MCF 10A (cell line): Measurements from ENCODE around the gene KRT222. TPM values are rescaled to one million over a fixed set of nuclear protein-coding genes. Genes with fewer than 3 reads are reported as not detected.

Source experiments
- BruUV-seq: library from RNA; stranded (reverse); fragments of 400-500 nt; replicated peaks from 2 replicates; lab custom pipeline; 2021; lab: Mats Ljungman, UMichigan
- CTCF ChIA-PET: fragments of 300-600 bp; sonication (Branson Sonifier 250); formaldehyde crosslinking; extraction: SDS; loops from one replicate; lab custom pipeline; 2021; ENCODE audit warnings: antibody characterized with exemption, inconsistent platforms; lab: Yijun Ruan, JAX
- POLR2A ChIA-PET: fragments of 300-600, 350-650 bp; sonication (Branson Sonifier 250); formaldehyde crosslinking; extraction: SDS; loops from one replicate; lab custom pipeline; 2020; ENCODE audit warnings: antibody characterized with exemption, inconsistent platforms; lab: Yijun Ruan, JAX
- DNase-seq: peaks from one replicate; pipeline ENCODE4 v3.0.0-alpha.2; 2018; ENCODE audit not compliant: unreplicated experiment
- H3K27ac Mint-ChIP-seq: one replicate; pipeline ENCODE4 v1.8.0; 2022; ENCODE audit warnings: mild to moderate bottlenecking, low read depth, mixed read lengths; ENCODE audit not compliant: unreplicated experiment
- H3K27me3 Mint-ChIP-seq: one replicate; pipeline ENCODE4 v1.8.0; 2022; ENCODE audit warnings: mixed read lengths; ENCODE audit not compliant: insufficient read depth, unreplicated experiment
- H3K36me3 Mint-ChIP-seq: one replicate; pipeline ENCODE4 v1.8.0; 2022; ENCODE audit warnings: mild to moderate bottlenecking, moderate library complexity, mixed read lengths; ENCODE audit not compliant: insufficient read depth, unreplicated experiment
- H3K4me1 Mint-ChIP-seq: one replicate; pipeline ENCODE4 v1.8.0; 2022; ENCODE audit warnings: mixed read lengths; ENCODE audit not compliant: insufficient read depth, unreplicated experiment
- H3K4me3 Mint-ChIP-seq: one replicate; pipeline ENCODE4 v1.8.0; 2022; ENCODE audit warnings: mild to moderate bottlenecking, moderate library complexity, mixed read lengths; ENCODE audit not compliant: unreplicated experiment
- H3K9me3 Mint-ChIP-seq: one replicate; pipeline ENCODE4 v1.8.0; 2022; ENCODE audit warnings: mixed read lengths; ENCODE audit not compliant: unreplicated experiment
- CTCF ChIP-seq: fragments of 200-600 bp; IDR thresholded peaks from one replicate; pipeline ENCODE4 v1.8.0; 2022; ENCODE audit warnings: antibody characterized with exemption, mild to moderate bottlenecking; ENCODE audit not compliant: unreplicated experiment
- intact Hi-C: fragments of 100-400 bp; cut with micrococcal nuclease; formaldehyde crosslinking; loops from 2 replicates; pipeline ENCODE4 v1.14.1; 2022
- total RNA-seq: library from RNA; stranded (reverse); gene quantifications from 2 replicates; pipeline ENCODE4 v1.2.3, GENCODE V29; 2022

Gene KRT222
- total RNA-seq, 1 experiment from 2014 or later, result 0.49 TPM

- TF ChIP-seq CTCF, result no peak
- POLR2A ChIA-PET, result interaction anchor here (0.9 to 1.8 kb wide), 5 partner anchors 10 to 57 kb away, joined by 3 to 11 read pairs (median 3); partner anchors contain the start of gene SMARCE1
- CTCF ChIA-PET, result interaction anchor here (0.6 kb wide), 1 partner anchor 346 kb away, joined by 4 read pairs; no protein-coding TSS in a partner anchor
- Mint-ChIP-seq H3K9me3 (no peaks in the 10 kb centered on the region), H3K36me3 (no peaks in the 10 kb centered on the region), H3K27ac (no peak within 1 kb of the TSS), H3K4me1 (peaks cover 30% of the 10 kb centered on the region), H3K27me3 (no peaks in the 10 kb centered on the region), H3K4me3 (no peak within 1 kb of the TSS)
- intact Hi-C loops, result no loop called here
- no TSS peak for BruUV-seq
- no peak for DNase-seq
Observed at GRCh38 chr17:40703652-40704051, 38.7 kb upstream of the KRT222 start, which contains the start of gene KRT24. KRT24 (minus strand) TSS chr17:40703752; CDS start chr17:40703693, 59 bp downstream.

GRCh38 chr17:40702271-40702670, 37.3 kb upstream of the KRT222 start:
- ChIA-PET POLR2A (interaction anchor here (1.0 kb wide), 1 partner anchor 29 kb away, joined by 3 read pairs; no protein-coding TSS in a partner anchor), CTCF (interaction anchor here (0.6 kb wide), 1 partner anchor 65 kb away, joined by 4 read pairs; no protein-coding TSS in a partner anchor)
- H3K4me3 Mint-ChIP-seq, result no peak overlapping the region
- no peak overlapping the region for H3K27ac Mint-ChIP-seq
- BruUV-seq, result no TSS peak
- H3K9me3 Mint-ChIP-seq, result no peaks in the 10 kb centered on the region
- no peaks in the 10 kb centered on the region for H3K27me3 Mint-ChIP-seq
- peaks cover 18% of the 10 kb centered on the region for H3K4me1 Mint-ChIP-seq
- intact Hi-C loops, result no loop called here
- H3K36me3 Mint-ChIP-seq, result no peaks in the 10 kb centered on the region
- no peak for DNase-seq
- no peak for TF ChIP-seq CTCF

- no peak overlapping the region for H3K27ac Mint-ChIP-seq
- no peak for TF ChIP-seq CTCF
- H3K27me3 Mint-ChIP-seq, result no peaks in the 10 kb centered on the region
- CTCF ChIA-PET, result no interaction called here
- H3K4me3 Mint-ChIP-seq, result no peak overlapping the region
- intact Hi-C loops, result no loop called here
- H3K4me1 Mint-ChIP-seq, result peaks cover 13% of the 10 kb centered on the region
- DNase-seq, result no peak
- BruUV-seq, result no TSS peak
- no peaks in the 10 kb centered on the region for H3K36me3 Mint-ChIP-seq
- POLR2A ChIA-PET, result interaction anchor here (0.7 kb wide), 1 partner anchor 33 kb away, joined by 3 read pairs; no protein-coding TSS in a partner anchor
- H3K9me3 Mint-ChIP-seq, result no peaks in the 10 kb centered on the region
Observed at GRCh38 chr17:40699853-40700252, 34.9 kb upstream of the KRT222 start.

- H3K27ac Mint-ChIP-seq, result no peak overlapping the region
- H3K9me3 Mint-ChIP-seq, result no peaks in the 10 kb centered on the region
- no peak for TF ChIP-seq CTCF
- ChIA-PET CTCF (interaction anchor here (0.6 kb wide), 1 partner anchor 864 kb away, joined by 3 read pairs; no protein-coding TSS in a partner anchor), POLR2A (interaction anchor here (0.7 kb wide), 1 partner anchor 33 kb away, joined by 3 read pairs; no protein-coding TSS in a partner anchor)
- H3K36me3 Mint-ChIP-seq, result no peaks in the 10 kb centered on the region
- intact Hi-C loops, result no loop called here
- H3K4me1 Mint-ChIP-seq, result peaks cover 13% of the 10 kb centered on the region
- BruUV-seq, result no TSS peak
- no peak overlapping the region for H3K4me3 Mint-ChIP-seq
- H3K27me3 Mint-ChIP-seq, result no peaks in the 10 kb centered on the region
- DNase-seq, result no peak
Observed at GRCh38 chr17:40699371-40699770, 34.4 kb upstream of the KRT222 start.
